LNCAP (cell line): ENCODE data around the gene RPS3.

ENCODE experiments used
- TF ChIP-seq, protein P1 (sequence below): fragments of 450-650 bp; IDR thresholded peaks from 2 replicates; pipeline ENCODE4 v1.5.1; 2017; ENCODE audit warnings: mild to moderate bottlenecking

RPS3 gene

DNA sequence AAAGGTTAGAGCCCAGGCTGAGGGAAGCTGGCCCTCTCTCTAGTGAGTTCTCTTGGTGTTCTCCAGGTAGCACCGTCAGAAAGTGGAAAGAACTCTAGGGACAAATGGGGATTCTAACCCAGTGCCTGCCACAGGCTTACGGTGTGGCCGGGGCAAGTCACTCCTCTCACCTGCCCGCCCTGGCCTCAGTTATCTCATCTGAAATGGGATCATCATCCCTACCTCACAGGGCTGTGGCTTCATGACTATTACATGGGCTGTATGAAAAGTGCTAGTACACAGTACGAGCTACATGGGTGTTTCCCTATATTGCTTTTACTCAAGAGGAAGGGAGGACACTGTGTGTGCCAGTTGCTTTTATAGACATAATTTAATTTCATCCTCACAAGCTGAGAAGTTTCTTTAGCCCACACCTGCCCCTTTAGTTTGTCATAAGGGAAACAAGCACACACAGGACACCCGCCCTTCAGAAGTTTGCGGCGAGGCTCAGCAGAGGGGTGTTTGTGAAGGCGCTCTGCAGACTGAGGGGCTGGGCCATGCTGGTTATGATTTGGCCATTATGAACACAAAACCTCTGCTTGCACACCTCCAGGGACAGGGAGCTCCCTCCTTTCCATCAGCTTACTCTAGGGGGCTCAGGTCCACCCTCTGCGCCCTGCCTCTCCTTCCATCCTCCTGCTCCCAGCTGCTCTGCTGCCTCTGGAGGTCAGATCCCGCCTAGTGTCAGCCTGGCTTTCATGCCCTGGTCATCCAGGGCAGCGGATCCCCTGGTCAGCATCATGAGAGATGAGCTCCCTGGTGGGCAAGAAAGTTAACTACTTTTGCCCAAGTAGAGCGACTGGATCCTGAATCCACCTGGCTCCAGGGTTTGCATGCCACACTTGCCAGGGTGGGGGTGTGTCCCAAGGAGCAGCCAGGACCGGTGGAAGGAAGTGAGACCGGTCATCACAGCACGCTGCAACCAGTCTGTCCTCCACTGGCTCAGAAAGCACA lies 32.5 kb downstream of the RPS3 start:
- TF ChIP-seq, protein P1, sequence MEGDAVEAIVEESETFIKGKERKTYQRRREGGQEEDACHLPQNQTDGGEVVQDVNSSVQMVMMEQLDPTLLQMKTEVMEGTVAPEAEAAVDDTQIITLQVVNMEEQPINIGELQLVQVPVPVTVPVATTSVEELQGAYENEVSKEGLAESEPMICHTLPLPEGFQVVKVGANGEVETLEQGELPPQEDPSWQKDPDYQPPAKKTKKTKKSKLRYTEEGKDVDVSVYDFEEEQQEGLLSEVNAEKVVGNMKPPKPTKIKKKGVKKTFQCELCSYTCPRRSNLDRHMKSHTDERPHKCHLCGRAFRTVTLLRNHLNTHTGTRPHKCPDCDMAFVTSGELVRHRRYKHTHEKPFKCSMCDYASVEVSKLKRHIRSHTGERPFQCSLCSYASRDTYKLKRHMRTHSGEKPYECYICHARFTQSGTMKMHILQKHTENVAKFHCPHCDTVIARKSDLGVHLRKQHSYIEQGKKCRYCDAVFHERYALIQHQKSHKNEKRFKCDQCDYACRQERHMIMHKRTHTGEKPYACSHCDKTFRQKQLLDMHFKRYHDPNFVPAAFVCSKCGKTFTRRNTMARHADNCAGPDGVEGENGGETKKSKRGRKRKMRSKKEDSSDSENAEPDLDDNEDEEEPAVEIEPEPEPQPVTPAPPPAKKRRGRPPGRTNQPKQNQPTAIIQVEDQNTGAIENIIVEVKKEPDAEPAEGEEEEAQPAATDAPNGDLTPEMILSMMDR, result no peak

DNA sequence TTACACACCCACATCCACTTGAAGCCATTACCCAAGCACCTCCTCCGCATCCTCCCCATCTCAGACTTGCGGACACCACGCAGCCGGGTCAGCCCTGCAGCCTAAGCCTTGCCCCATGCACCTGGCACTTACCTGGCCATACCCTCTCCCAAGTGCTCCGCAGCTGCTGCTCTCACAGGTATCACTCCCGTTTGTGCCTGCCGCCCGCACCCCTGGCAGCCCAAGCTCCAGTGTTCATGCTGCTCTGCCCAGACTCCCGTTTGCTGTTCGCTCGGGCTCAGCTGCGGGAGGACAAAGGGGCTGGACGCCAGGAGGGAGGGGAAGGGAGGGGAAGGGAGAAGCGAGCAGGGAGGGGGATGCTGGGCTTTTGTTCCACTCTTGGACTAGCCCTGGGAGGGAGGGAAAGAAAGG lies 33.6 kb downstream of the RPS3 start, which contains the start of gene KLHL35:
Gene KLHL35, minus strand, starts transcription at position 293 of the 411 bp plus-strand sequence. CDS start 2,574 bp downstream, outside the sequence.
- TF ChIP-seq, protein P1, result no peak

DNA sequence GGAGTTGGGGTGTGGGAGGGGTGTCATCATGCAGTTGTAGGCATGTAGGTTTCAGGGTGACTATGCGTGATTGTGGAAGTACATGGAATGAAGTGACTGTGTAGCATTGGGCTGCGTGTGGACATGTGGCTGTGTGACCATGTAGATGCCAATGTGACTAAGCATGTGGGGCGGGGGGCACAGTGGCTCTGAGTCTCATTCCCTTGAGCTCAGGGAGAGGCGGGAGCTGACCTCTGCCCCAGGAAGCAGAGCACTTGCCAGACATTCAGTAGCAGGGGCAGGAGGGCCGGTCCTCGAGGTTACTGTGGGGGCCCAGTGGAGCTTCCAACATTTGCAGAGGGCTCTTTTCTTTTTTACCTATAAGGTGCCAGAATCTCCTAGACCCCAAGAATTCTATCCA lies 34.1 kb downstream of the RPS3 start:
- TF ChIP-seq, protein P1, result no peak

DNA sequence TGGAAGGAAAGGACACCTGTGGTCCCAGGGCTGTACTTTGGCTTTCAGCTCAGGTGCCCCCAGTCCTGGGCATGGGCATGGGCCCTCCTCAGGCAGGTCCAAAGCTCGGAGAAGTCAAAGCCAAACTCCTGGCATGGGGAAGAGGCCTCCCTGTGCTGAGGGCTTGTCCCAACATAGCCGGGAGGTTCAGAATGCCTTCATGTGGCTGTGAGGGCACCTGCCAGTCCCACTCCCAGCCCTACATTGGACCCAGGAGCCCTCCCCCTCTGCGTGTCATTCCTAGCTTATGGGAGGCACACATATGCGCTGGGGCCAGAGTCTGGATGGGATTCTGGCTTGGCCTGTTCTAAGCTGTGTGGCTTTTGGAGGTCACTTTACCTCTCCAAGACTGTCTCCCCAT lies 34.7 kb downstream of the RPS3 start:
- TF ChIP-seq, protein P1, result no peak

DNA sequence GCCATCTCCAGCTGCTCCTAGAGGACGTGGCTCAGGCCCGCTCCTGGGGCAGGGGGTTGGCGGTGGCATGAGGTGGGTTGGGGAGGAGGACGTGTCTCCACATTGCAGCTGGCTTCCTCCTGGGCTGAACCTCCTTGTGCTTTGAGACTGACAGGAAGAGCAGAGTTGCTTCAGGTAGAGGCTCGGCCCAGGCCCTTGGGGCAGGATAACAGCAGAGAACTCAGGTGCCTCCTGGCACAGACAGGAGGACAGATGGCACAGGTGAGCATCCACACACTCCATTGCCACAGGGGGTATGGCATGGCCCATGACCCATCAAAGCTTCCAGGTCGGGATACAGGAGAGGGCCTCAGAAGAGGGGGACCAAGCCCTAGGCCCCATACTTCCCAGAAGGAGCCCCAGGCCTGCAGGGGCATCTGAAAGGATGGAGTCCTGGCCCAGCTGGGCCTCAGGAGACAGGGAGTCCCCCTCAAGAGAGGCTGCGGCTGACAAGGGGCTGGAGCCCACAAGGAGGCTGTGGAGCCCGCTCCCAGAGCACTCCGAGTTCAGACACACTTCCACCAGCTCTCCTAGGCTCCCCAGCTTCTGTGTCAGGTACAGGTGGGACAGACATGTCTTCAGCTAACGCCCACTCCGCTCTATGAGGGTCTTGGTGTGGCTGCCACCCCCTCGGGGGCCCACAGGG lies 35.7 kb downstream of the RPS3 start:
- TF ChIP-seq, protein P1, result no peak

- TF ChIP-seq, protein P1, result no peak
These were observed 36.2 kb downstream of the RPS3 start for GRCh38 chr11:75435571-75435925.

GRCh38 chr11:75436806-75437205 lies 37.5 kb downstream of the RPS3 start:
- TF ChIP-seq, protein P1, result no peak
